Stimulated activated CD4-positive, alpha-beta T cell treated with anti-CD3 and anti-CD28 coated beads, Interleukin-15, amount 100 ng/mL, for 1 hour (primary cell): Measurements from ENCODE around the gene CD101.

ENCODE experiments used
- DNase-seq, 2 donors: peaks; one replicate each; pipeline ENCODE4 v3.0.0-alpha.2; 2020; ENCODE audit warnings: low read depth in 1 of 2, low spot score in 1 of 2

The CD101 gene

DNA sequence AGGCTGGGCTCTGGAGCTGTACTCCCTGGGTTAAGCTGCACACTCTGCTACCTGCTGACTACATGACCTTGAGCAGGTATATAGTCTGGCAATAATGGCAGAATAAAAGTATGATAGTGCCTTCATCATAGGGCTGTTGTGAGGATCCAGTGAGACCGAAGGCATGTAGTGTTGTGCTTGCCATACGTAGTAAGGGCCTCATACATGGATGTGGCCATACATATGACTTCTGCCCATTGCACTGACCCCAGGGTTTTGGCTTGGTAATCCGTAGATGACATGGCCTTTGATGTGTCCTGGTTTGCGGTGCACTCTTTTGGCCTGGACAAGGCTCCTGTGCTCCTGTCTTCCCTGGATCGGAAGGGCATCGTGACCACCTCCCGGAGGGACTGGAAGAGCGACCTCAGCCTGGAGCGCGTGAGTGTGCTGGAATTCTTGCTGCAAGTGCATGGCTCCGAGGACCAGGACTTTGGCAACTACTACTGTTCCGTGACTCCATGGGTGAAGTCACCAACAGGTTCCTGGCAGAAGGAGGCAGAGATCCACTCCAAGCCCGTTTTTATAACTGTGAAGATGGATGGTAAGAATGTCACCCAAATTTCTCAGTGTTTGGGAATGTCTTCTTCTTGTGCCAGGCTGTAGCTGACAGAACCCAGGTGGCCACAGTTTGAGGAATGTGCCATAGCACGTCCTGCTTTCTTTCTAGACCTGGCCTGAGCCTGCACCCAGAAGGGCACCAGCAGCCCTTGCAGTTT lies 17.0 kb upstream of the CD101 start:
- DNase-seq, result no peak

DNA sequence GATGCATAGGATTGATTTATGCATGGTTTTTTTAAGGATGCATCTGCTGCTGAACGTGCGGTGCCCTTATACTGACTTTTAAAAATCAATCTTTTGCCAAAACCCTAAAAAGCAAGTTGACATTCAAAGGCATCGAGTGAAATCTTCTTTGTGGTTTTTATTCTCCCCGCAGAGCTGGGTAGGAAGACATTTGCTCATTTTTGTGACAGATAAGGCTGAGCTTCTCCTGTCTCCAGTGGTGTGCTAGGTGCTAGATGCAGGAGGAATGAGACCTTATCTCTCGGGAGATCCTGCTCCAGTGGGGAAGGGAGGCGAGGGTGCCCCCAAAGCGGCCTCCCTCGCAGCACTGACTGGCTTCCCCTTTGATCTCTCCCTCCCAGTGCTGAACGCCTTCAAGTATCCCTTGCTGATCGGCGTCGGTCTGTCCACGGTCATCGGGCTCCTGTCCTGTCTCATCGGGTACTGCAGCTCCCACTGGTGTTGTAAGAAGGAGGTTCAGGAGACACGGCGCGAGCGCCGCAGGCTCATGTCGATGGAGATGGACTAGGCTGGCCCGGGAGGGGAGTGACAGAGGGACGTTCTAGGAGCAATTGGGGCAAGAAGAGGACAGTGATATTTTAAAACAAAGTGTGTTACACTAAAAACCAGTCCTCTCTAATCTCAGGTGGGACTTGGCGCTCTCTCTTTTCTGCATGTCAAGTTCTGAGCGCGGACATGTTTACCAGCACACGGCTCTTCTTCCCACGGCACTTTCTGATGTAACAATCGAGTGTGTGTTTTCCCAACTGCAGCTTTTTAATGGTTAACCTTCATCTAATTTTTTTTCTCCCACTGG lies 14.9 kb upstream of the CD101 start:
- DNase-seq, result peak; percentile 17 to 25

DNA sequence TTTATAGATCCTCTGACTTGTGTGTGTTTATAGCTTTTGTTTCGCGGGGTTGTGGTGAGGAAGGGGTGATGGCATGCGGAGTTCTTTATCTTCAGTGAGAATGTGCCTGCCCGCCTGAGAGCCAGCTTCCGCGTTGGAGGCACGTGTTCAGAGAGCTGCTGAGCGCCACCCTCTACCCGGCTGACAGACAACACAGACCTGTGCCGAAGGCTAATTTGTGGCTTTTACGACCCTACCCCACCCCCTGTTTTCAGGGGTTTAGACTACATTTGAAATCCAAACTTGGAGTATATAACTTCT lies 14.4 kb upstream of the CD101 start:
- peak; percentile 40 to 58 for DNase-seq

DNA sequence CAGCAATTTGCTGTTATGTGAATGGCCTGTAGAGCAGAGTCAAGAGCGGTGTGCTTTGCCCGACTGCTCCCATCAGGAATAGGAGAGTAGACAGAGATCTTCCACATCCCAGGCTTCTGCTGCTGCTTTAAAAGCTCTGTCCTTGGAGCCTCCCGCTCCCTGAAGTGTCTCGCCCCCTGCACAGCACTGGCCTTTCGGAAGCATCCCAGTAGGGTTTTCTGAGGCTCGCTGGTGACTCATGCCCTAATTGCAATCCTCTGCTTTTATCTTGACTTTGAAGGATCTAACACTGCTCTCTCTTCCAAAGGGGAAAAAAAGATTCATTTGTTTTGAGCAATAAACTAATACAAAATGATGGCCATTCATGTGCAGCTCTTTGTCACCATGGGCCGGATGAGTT lies 13.3 kb upstream of the CD101 start:
- DNase-seq, result no peak

DNA sequence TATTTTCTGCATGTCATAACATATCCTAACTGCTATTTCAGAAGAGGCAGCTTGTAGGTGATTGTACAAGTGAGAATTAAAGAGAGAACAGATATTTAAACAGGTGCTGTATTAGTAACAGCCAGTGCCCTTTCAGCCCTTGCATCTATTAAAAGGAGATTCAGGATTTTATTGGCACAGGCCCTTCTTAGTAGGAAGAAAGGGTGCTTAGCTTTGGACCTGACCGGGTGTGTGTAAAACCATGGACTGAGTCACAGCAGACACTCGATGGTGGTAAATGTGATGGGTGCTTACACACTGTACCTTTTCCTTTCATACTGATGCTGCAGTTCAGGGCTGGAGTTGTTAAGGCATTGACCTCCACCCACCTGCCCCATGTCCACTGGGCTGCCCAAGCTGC lies 12.7 kb upstream of the CD101 start:
- DNase-seq, result no peak

DNA sequence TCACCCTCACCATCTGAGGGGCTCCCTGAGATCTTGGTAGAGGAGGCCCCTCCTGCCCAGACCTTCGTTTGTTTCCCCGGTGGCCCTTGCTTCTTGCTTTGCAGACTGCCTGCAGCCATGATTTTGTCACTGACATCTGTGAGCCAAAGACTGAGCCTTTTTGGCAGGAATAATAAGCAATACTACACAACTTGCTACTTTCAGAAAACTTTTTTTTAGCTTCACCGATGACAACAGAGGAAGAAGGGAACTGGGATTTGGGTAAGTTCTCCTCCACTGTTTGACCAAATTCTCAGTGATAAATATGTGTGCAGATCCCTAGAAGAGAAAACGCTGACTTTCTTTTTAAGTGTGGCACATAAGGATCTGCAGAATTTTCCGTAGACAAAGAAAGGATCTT lies 11.7 kb upstream of the CD101 start:
- DNase-seq, result no peak

DNA sequence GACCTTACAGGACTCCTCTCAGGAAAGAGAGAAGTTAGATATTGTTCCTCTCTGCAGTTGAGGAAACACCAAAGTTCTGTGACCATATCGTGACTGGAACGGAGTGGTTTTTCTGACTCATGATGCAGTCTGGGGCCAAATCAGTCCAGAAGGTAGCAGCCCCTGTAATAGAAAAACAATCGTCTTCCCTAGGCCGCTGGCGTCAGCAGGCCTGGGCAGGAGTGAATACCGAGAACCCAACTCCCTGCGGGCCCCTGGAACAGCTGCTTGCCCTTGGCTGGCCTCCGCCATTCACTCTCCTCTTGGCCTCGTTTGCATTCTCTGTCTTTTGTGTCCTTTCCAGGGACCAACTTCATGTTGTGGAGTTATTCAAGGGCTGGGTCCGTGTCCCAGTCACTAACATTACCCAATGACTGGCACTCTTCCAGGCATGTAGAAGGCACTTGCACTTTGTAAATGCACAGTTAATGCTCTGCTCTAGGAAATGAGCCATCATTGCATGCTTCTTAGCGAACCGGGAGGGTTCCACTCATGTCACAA lies 10.9 kb upstream of the CD101 start:
- no peak for DNase-seq

DNA sequence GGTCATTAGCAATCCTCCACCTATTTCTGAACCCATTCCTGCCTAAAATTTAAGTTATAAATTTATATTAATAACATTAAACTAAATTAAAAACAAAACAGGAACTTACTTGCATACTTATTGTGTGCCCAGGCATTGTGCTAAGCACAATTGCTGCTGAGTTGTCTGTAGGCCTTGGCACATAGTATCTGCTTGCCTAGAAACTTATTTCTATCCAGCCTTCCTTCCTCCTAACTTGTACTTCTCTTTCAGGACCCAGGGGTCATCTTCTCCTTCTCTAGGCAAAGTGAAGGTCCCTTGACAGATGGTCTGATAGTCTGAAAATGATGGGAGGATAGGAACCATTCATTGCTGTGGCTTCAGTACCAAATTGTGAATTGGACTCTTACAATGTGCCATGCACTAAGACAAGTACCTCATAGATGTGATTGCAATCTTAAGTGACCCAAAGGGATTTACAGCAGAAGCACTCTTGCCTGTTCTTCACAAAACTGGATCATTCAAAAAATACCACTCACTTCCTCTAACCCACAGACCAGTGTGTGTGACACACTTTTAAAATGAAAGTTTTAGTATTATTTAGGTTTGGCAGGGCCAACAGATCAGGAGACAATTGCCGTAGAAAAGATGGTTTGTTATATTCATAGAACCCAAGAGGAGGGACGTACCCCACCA lies 10.3 kb upstream of the CD101 start:
- DNase-seq, result no peak

DNA sequence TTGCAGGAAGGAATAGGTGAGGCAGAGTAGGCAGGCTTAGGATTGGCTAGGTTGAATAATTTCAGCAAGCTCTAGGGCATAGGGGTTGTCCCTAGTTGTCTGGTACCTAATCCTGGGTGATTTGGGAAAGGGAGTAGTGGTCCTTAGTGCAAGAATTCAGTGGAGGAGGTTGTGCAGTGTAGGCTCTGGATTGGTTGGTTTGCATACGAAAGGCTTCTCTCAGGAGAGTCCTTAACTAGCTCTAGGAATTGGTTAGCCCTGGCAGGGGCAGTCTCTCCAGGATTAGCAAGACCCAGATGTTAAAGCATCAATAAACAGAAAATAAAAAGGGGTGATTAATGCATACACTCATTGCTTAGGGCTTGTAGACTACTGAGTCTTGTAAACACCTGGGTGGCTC lies 9.6 kb upstream of the CD101 start:
- no peak for DNase-seq

DNA sequence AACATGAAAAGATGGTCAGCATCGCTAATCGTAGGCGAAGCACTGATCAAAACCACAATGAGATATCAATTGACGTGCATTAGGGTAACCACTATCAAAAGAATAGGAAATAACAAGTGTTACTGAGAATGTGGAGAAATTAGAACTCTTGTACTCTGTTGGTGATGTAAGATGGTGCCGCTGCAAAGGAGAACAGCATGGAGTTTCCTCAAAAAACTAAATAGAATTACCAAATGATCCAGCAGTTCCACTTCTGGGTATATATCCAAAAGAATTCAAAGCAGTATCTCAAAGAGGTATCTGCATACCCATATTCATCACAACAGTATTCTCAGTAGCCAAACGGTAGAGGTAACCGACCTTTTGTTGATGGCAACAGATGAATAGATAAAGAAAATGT lies 8.3 kb upstream of the CD101 start:
- DNase-seq, result no peak

DNA sequence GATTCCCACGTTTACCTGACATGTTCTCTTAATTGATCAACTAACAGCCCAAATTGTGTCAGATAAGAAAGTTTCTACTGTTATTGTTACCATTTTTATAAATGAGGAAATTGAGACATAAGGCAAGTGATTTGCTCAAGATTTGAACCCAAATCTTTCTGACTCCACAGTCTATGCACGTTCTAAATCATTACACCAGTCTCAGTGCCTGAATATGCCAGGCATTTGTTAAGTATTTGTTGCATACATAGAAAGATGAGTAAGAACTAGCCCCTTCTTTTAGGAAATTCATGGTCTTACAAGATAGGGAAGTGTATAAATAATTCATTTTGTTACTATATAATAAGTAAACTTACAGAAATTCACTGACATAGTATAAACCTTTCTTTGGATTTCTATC lies 7.1 kb upstream of the CD101 start:
- DNase-seq, result no peak

DNA sequence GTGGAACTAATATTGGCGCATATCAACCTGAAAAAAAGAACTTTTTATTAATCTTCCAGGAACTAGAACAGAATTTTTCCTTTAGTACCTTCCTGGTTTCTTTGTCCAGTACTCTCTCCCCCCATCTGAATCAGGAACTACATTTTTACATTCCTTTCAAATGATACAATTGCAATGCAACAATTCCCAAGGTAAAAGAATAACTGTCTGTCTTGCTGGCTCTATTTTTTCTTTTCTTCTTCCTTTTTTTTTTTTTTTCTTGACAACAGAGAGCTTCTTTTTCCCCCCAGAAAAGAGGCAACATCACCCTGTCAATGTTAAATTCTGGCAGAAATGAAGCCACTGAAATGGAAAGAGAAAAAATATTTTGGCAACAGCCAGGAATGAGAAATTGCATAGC lies 4.5 kb upstream of the CD101 start:
- no peak for DNase-seq

DNA sequence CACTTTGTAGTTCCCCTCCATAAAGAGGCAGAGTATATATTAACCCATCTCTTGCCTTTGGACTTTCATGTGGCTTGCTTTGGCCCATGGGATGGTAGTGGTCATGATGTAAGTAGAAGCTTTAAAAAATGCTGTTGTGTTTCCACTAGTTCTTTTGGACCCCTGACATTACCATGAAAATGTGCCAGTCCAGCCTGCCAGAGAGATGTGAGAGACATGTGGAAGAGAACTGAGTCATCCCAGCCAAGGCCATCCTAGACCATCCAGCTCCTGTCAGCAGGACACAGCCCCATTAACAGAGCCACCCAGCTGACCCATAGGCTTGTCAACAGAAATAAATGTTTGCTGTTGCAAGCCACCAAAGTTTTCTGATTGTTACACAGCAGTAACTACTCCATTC lies 3.9 kb upstream of the CD101 start:
- DNase-seq, result no peak

DNA sequence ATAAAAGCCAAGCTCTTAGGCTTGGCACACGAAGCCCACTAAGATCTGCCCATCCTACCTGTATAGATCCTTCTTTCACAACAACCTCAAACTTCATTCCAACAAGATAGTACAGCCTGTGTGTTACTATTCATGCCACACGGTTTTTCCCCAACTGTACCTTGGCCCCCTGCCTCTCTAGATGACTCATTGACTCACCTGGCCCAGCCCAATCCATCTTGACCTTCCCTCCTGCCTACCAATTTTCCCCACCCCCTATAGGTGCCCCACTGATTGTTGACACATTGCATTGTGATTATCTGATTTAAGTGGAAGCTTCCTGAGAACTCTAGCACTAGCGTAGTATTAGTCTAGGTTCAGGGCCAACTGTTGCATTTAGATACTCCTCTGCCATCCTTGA lies 2.0 kb upstream of the CD101 start:
- no peak for DNase-seq

DNA sequence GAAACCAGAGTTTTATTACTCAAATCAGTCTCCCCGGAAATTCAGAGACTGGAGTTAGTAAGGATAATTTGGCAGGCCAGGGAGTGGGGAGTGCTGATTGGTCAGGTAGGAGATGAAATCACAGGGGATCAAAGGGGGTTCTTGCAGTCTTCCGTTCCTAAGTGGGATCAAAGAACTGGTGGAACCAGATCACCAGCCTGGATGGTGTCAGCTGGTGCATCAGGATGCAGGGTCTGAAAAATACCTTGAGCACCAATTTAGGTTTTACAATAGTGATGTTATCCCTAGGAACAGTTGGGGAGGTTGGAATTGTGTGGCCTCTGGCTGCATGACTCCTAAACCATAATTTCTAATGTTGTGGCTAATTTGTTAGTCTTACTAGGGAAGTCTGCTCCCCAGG lies 1.4 kb upstream of the CD101 start:
- no peak for DNase-seq

DNA sequence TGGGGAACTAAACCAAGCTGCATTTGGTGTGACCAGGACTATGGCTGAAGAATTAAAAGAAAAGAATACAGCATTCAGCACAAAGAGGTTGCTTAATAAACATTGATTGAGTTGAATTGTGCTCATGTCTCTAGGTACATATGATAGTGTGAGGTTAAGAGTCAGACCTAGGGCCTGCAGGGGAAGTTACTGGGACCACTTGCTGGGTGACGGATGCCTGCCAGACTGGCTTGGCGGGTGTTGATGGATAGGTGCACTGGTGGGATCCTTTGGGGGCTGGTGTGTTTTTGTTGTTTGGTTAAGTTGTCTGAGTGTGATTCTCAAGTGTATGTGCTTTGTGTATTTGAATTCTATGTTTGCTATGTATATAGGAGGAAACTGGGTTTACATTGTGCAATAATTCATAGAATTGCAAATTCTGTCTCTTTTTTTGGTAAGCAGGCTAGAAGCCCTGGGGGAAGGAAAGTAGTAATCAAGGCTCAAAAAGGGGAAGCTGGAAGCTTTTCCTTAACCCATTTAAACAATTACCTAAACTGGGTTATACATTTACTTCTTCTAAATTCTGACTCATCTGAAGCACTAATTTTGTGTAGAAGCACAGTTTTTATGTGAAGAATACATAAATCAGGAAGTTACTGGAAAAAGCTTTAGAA lies 1.8 kb downstream of the CD101 start:
- DNase-seq, result no peak

DNA sequence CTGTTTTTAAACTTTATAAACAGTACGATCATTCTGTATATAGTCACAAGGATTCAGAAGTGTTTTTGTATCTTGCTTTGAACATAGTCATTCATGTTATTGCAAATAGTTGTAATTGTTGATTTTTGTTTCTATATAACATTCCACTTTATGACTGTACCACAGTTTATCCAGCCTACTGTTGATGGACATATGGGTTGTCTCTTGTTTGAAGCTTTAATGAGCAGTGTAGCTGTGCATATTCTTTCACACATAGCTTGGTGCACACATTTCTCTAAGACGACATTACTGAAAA lies 6.1 kb downstream of the CD101 start:
- no peak for DNase-seq

DNA sequence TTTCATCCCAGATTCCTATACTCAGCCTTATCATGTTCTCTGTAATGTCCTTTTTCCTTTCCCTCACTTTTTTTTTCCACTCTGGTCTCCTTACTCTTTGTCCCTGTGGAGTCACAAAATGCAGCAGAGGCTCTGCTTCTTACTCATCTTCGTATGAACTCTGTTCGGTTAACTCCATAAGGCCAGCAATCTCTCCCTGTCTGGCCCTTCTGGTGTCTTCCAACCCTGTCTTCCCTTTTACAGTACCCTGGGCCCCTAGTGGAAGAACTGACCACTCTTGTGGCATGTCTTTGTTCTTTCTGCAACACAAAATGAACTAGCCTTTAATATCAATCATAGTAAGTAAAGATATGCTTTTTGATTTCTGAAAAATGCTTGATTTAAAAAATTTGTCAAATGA lies 7.1 kb downstream of the CD101 start:
- no peak for DNase-seq

DNA sequence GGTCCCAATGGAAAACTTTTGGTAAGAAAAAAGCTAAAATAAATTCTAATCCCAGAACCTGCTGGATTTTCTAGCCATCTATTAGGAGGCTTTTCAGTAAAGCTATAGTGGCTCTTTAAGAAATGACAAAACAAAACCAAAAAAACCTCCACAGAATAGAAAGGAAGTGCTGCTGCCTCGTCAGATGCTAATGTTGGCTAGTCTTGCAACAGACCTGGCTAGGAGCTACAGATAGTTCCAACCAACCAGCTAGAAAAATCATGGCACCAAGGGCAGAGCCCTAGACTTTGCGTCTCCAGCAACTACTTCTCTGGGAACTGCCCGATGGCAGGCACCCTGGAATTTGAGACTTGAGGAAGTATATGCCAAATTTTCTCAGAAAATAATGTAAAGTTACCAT lies 7.6 kb downstream of the CD101 start:
- no peak for DNase-seq

DNA sequence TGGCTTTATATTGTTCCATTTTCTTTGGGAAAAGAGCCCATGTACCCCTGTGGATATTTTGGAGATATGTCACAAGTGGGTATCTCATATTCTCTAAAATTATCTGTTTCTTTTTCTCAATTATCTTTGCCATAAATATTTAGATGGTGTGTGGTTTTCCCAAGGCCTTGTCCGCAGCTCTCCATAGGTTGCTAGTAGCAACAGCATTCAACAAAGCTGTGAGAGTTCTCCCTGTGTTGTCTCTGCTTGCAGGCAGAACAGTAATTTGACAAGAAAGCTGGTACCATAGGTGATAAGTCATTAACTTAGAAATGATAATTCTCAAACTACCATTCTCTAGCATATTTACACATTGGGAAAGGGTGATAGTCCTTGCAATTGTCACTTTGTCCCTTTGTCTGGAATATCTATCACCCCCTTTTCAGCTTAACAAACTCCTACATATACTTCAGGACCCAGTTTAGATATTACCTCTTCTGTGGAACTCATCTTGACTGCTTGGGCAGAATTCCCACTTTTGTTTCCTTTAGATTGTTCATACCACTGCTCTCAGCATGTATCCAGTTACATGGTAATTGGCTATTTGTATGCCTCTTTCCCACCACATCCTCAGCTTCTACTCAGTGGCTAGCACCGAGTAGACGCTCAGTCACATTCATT lies 8.9 kb downstream of the CD101 start:
- no peak for DNase-seq

DNA sequence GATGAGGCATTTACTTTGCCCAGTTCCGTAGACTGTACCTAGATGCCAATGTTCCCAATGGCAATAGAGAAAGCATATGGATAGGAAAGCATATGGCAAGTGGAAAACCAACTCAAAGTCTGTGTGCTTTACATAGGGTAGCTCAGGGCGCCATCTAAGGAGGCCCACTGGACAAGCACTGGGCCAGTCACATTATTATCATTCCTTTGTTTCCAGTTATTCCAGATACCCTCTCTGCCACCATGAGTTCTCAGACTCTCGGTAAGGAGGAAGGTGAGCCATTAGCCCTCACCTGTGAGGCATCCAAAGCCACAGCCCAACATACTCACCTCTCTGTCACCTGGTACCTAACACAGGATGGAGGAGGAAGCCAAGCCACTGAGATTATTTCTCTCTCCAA lies 9.8 kb downstream of the CD101 start:
- no peak for DNase-seq
